ENCODE measurements around the gene ADPRH. TPM values are rescaled to one million over a fixed set of nuclear protein-coding genes. Genes with fewer than 3 reads are reported as not detected.

ADPRH gene
- total RNA-seq, 2 donors from 2014 or later, result 7.8 to 11.8 TPM

- no peak overlapping the region for H3K4me3 Mint-ChIP-seq
- H3K9me3 ChIP-seq (ENCODE audit: control insufficient read depth, low read length), result no peaks in the 10 kb centered on the region
Observed at GRCh38 chr3:119608405-119609000, 29.2 kb downstream of the ADPRH start.

GRCh38 chr3:119609301-119609700 is 30.0 kb downstream of the ADPRH start:
- H3K27ac ChIP-seq (ENCODE audit: low read depth, low read length), result no peak overlapping the region
- no peak overlapping the region for H3K4me3 ChIP-seq (ENCODE audit: low read length)
- H3K36me3 ChIP-seq (ENCODE audit: control insufficient read depth, insufficient read depth, low read length), result no peaks in the 10 kb centered on the region
- Mint-ChIP-seq H3K9me3 (peaks cover 4% of the 10 kb centered on the region), H3K4me1 (peaks cover 7% of the 10 kb centered on the region), H3K36me3 (ENCODE audit: low read depth) (no peaks in the 10 kb centered on the region), H3K27me3 (ENCODE audit: insufficient read depth) (no peaks in the 10 kb centered on the region), H3K27ac (peak overlapping the region; percentile 2), H3K4me3 (no peak overlapping the region)
- TF ChIP-seq CTCF (conservative IDR thresholded peaks at IDR 0.05), result no peak
- no peaks in the 10 kb centered on the region for H3K27me3 ChIP-seq (ENCODE audit: control insufficient read depth, insufficient read depth, low read length, poor library complexity, severe bottlenecking)
- H3K9ac ChIP-seq (ENCODE audit: extremely low read depth, low read length, poor library complexity, severe bottlenecking), result no peak overlapping the region
- 72 to 76% methylated on average over 3 to 5 of the region's 6 CpGs for WGBS, 2 experiments (ENCODE audit: insufficient coverage in 1 of 2, insufficient read length in 1 of 2)
- H3K9me3 ChIP-seq (ENCODE audit: control insufficient read depth, low read length), result no peaks in the 10 kb centered on the region
- peak; percentile 68 for DNase-seq
- peaks cover 4% of the 10 kb centered on the region for H3K4me1 ChIP-seq (ENCODE audit: control insufficient read depth, insufficient read depth, low read length)

More at GRCh38 chr3:119608405-119609000, 29.2 kb downstream of the ADPRH start:
- no peaks in the 10 kb centered on the region for H3K36me3 ChIP-seq (ENCODE audit: control insufficient read depth, insufficient read depth, low read length)
- 91 to 93% methylated on average over 4 to 6 of the region's 6 CpGs for WGBS, 2 experiments (ENCODE audit: insufficient coverage in 1 of 2, insufficient read length in 1 of 2)
- H3K27ac ChIP-seq (ENCODE audit: low read depth, low read length), result peak overlapping the region; percentile 85
- DNase-seq, result no peak
- no peak overlapping the region for H3K27ac Mint-ChIP-seq
- H3K9ac ChIP-seq (ENCODE audit: extremely low read depth, low read length, poor library complexity, severe bottlenecking), result no peak overlapping the region
- H3K27me3 Mint-ChIP-seq (ENCODE audit: insufficient read depth), result no peaks in the 10 kb centered on the region
- peaks cover 7% of the 10 kb centered on the region for H3K4me1 Mint-ChIP-seq
- no peaks in the 10 kb centered on the region for H3K27me3 ChIP-seq (ENCODE audit: control insufficient read depth, insufficient read depth, low read length, poor library complexity, severe bottlenecking)
- H3K4me1 ChIP-seq (ENCODE audit: control insufficient read depth, insufficient read depth, low read length), result peaks cover 4% of the 10 kb centered on the region
- H3K4me3 ChIP-seq (ENCODE audit: low read length), result no peak overlapping the region
- peaks cover 4% of the 10 kb centered on the region for H3K9me3 Mint-ChIP-seq
- TF ChIP-seq CTCF (conservative IDR thresholded peaks at IDR 0.05), result no peak
- no peaks in the 10 kb centered on the region for H3K36me3 Mint-ChIP-seq (ENCODE audit: low read depth)

GRCh38 chr3:119611664-119612063 is 32.4 kb downstream of the ADPRH start:
- Histone ChIP-seq H3K4me3 (ENCODE audit: low read length) (no peak overlapping the region), H3K27me3 (ENCODE audit: control insufficient read depth, insufficient read depth, low read length, poor library complexity, severe bottlenecking) (no peaks in the 10 kb centered on the region), H3K4me1 (ENCODE audit: control insufficient read depth, insufficient read depth, low read length) (peaks cover 4% of the 10 kb centered on the region), H3K9me3 (ENCODE audit: control insufficient read depth, low read length) (no peaks in the 10 kb centered on the region), H3K27ac (ENCODE audit: low read depth, low read length) (no peak overlapping the region), H3K36me3 (ENCODE audit: control insufficient read depth, insufficient read depth, low read length) (no peaks in the 10 kb centered on the region), H3K9ac (ENCODE audit: extremely low read depth, low read length, poor library complexity, severe bottlenecking) (no peak overlapping the region)
- Mint-ChIP-seq H3K4me1 (peaks cover 7% of the 10 kb centered on the region), H3K27me3 (ENCODE audit: insufficient read depth) (no peaks in the 10 kb centered on the region), H3K36me3 (ENCODE audit: low read depth) (no peaks in the 10 kb centered on the region), H3K4me3 (no peak overlapping the region), H3K27ac (no peak overlapping the region), H3K9me3 (peaks cover 4% of the 10 kb centered on the region)
- DNase-seq, result no peak
- WGBS, 2 experiments (ENCODE audit: insufficient coverage in 1 of 2, insufficient read length in 1 of 2), result 86 to 100% methylated on average over 1 of the region's 1 CpG
- TF ChIP-seq CTCF (conservative IDR thresholded peaks at IDR 0.05), result no peak

All from endodermal cell (in vitro differentiated cells).